ENCODE results near the gene C10orf90.

C10orf90 gene

GRCh38 chr10:126654579-126654978 is 15.9 kb downstream of the C10orf90 start:
- H3K27me3 ChIP-seq (ENCODE audit: insufficient read depth, poor library complexity, severe bottlenecking): no peaks in the 10 kb centered on the region
- DNase-seq (ENCODE audit: low read depth in 1 of 2, low spot score in 1 of 2): no peak
- no peak overlapping the region for H3K27ac ChIP-seq (replicated peaks)
- TF ChIP-seq POLR2AphosphoS5 (IDR thresholded peaks at IDR 0.05; ENCODE audit: low read depth) (no peak), GABPA (IDR thresholded peaks at IDR 0.05; ENCODE audit: low read depth) (no peak), SPI1 (IDR thresholded peaks at IDR 0.05; ENCODE audit: borderline replicate concordance, low read depth) (no peak)
- TF ChIP-seq, protein P1, sequence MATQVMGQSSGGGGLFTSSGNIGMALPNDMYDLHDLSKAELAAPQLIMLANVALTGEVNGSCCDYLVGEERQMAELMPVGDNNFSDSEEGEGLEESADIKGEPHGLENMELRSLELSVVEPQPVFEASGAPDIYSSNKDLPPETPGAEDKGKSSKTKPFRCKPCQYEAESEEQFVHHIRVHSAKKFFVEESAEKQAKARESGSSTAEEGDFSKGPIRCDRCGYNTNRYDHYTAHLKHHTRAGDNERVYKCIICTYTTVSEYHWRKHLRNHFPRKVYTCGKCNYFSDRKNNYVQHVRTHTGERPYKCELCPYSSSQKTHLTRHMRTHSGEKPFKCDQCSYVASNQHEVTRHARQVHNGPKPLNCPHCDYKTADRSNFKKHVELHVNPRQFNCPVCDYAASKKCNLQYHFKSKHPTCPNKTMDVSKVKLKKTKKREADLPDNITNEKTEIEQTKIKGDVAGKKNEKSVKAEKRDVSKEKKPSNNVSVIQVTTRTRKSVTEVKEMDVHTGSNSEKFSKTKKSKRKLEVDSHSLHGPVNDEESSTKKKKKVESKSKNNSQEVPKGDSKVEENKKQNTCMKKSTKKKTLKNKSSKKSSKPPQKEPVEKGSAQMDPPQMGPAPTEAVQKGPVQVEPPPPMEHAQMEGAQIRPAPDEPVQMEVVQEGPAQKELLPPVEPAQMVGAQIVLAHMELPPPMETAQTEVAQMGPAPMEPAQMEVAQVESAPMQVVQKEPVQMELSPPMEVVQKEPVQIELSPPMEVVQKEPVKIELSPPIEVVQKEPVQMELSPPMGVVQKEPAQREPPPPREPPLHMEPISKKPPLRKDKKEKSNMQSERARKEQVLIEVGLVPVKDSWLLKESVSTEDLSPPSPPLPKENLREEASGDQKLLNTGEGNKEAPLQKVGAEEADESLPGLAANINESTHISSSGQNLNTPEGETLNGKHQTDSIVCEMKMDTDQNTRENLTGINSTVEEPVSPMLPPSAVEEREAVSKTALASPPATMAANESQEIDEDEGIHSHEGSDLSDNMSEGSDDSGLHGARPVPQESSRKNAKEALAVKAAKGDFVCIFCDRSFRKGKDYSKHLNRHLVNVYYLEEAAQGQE (IDR thresholded peaks at IDR 0.05; ENCODE audit: insufficient replicate concordance, low read depth): no peak
- TF ChIP-seq, protein P2, sequence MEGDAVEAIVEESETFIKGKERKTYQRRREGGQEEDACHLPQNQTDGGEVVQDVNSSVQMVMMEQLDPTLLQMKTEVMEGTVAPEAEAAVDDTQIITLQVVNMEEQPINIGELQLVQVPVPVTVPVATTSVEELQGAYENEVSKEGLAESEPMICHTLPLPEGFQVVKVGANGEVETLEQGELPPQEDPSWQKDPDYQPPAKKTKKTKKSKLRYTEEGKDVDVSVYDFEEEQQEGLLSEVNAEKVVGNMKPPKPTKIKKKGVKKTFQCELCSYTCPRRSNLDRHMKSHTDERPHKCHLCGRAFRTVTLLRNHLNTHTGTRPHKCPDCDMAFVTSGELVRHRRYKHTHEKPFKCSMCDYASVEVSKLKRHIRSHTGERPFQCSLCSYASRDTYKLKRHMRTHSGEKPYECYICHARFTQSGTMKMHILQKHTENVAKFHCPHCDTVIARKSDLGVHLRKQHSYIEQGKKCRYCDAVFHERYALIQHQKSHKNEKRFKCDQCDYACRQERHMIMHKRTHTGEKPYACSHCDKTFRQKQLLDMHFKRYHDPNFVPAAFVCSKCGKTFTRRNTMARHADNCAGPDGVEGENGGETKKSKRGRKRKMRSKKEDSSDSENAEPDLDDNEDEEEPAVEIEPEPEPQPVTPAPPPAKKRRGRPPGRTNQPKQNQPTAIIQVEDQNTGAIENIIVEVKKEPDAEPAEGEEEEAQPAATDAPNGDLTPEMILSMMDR (IDR thresholded peaks at IDR 0.05; ENCODE audit: insufficient read depth, low read length): no peak
- no peak overlapping the region for H3K4me3 ChIP-seq (replicated peaks; ENCODE audit: insufficient read depth, low read length)

- Histone ChIP-seq H3K27me3 (ENCODE audit: insufficient read depth, poor library complexity, severe bottlenecking) (no peaks in the 10 kb centered on the region), H3K4me3 (replicated peaks; ENCODE audit: insufficient read depth, low read length) (no peak overlapping the region), H3K27ac (replicated peaks) (no peak overlapping the region)
- DNase-seq (ENCODE audit: low read depth in 1 of 2, low spot score in 1 of 2): no peak
- no peak for TF ChIP-seq POLR2AphosphoS5 (IDR thresholded peaks at IDR 0.05; ENCODE audit: low read depth)
- no peak for TF ChIP-seq GABPA (IDR thresholded peaks at IDR 0.05; ENCODE audit: low read depth)
- TF ChIP-seq, protein P2 (IDR thresholded peaks at IDR 0.05; ENCODE audit: insufficient read depth, low read length): no peak
- TF ChIP-seq, protein P1 (IDR thresholded peaks at IDR 0.05; ENCODE audit: insufficient replicate concordance, low read depth): no peak
- TF ChIP-seq SPI1 (IDR thresholded peaks at IDR 0.05; ENCODE audit: borderline replicate concordance, low read depth): no peak
These were observed 19.0 kb downstream of the C10orf90 start for GRCh38 chr10:126651467-126651866.

DNA sequence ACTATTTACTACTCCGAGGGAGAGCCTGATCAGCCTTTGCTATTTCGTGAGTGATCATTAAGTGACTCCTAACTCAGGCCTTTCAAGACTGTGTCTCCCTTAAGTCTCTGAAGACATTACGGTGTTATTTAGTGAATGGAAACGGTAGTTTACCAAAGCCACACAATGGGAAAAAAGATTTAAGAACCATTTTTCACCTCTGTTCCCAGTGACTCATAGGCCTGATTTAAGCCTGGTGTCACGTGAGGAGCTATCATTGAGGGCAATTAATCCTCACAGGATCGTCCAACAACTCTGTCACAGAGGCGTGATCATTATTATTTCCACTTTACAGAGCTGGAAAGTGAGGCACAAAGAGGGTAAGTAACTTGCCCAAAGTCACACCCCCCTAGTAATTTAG is 20.3 kb downstream of the C10orf90 start:
- no peak for DNase-seq (ENCODE audit: low read depth in 1 of 2, low spot score in 1 of 2)
- no peak overlapping the region for H3K4me3 ChIP-seq (replicated peaks; ENCODE audit: insufficient read depth, low read length)
- no peak overlapping the region for H3K27ac ChIP-seq (replicated peaks)
- no peak for TF ChIP-seq SPI1 (IDR thresholded peaks at IDR 0.05; ENCODE audit: borderline replicate concordance, low read depth)
- no peak for TF ChIP-seq GABPA (IDR thresholded peaks at IDR 0.05; ENCODE audit: low read depth)
- no peak for TF ChIP-seq POLR2AphosphoS5 (IDR thresholded peaks at IDR 0.05; ENCODE audit: low read depth)
- TF ChIP-seq, protein P2 (IDR thresholded peaks at IDR 0.05; ENCODE audit: insufficient read depth, low read length): no peak
- TF ChIP-seq, protein P1 (IDR thresholded peaks at IDR 0.05; ENCODE audit: insufficient replicate concordance, low read depth): no peak
- no peaks in the 10 kb centered on the region for H3K27me3 ChIP-seq (ENCODE audit: insufficient read depth, poor library complexity, severe bottlenecking)

Measured in HL-60 (cell line).